K562 (cell line): ENCODE measurements around the gene FAM114A1. TPM values are rescaled to one million over a fixed set of nuclear protein-coding genes. Genes with fewer than 3 reads are reported as not detected.

Experiments
- CBX1 ChIP-seq: sonication (generic); IDR thresholded peaks from 2 replicates; pipeline ENCODE4 v1.6.1; 2016; ENCODE audit warnings: antibody characterized with exemption, low read depth, mild to moderate bottlenecking
- POLR3A ChIP-seq: IDR thresholded peaks from 2 replicates; pipeline ENCODE4 v1.6.1; 2011; ENCODE audit warnings: borderline replicate concordance, mild to moderate bottlenecking, moderate library complexity; ENCODE audit not compliant: insufficient read length, insufficient read depth; ENCODE audit errors: extremely low read depth
- SAFB ChIP-seq: fragments of 200-400 bp; formaldehyde crosslinking; IDR thresholded peaks from 2 replicates; pipeline ENCODE4 v1.6.1; 2017; ENCODE audit warnings: low read depth, low read length, borderline replicate concordance
- STAT6 ChIP-seq: sonication (generic); formaldehyde crosslinking; IDR thresholded peaks from 2 replicates; pipeline ENCODE4 v1.8.1; 2023; ENCODE audit warnings: mild to moderate bottlenecking, missing genetic modification reagents
- TGIF2 ChIP-seq: sonication (generic); formaldehyde crosslinking; IDR thresholded peaks from 2 replicates; pipeline ENCODE4 v1.8.1; 2022; ENCODE audit warnings: mild to moderate bottlenecking, missing genetic modification reagents, moderate library complexity
- ZNF407 ChIP-seq: fragments of 450-650 bp; IDR thresholded peaks from 2 replicates; pipeline ENCODE4 v1.6.1; 2016; ENCODE audit warnings: low read depth
- polyA plus RNA-seq, 8 experiments: library from polyadenylated mRNA; depleted of rRNA in 4 of 8; stranded (reverse) in 5 of 8; unstranded in 3 of 8; fragments of >200 nt; fragmentation: Nextera tagmentation in 2 of 8; fragmentation: Illumina TruSeq in 1 of 8; extraction: Ambion mirVana in 2 of 8; extraction: Trizol in 1 of 8; gene quantifications; 2 replicates each; pipeline versions ENCODE4 v1.2.1 to v1.2.3, GENCODE V29; 2011 to 2014; ENCODE audit warnings: inconsistent platforms in 1 of 8, missing spikeins in 1 of 8
- total RNA-seq, 7 experiments: library from RNA; depleted of rRNA in 6 of 7; stranded (reverse); fragments of >200 nt in 6 of 7; fragmentation: Illumina TruSeq in 2 of 7; extraction: Trizol in 2 of 7; gene quantifications; 2 replicates each; pipeline versions ENCODE4 v1.2.1 to v1.2.3, GENCODE V29; 2011 to 2021; ENCODE audit warnings: low replicate concordance in 1 of 7

FAM114A1 gene
- total and polyA plus RNA-seq, 9 of the 15 experiments (the other 6 are each of a cell fraction or from before 2014, with no cell fraction given), result 1.8 to 12.0 (median 4.3) TPM

DNA sequence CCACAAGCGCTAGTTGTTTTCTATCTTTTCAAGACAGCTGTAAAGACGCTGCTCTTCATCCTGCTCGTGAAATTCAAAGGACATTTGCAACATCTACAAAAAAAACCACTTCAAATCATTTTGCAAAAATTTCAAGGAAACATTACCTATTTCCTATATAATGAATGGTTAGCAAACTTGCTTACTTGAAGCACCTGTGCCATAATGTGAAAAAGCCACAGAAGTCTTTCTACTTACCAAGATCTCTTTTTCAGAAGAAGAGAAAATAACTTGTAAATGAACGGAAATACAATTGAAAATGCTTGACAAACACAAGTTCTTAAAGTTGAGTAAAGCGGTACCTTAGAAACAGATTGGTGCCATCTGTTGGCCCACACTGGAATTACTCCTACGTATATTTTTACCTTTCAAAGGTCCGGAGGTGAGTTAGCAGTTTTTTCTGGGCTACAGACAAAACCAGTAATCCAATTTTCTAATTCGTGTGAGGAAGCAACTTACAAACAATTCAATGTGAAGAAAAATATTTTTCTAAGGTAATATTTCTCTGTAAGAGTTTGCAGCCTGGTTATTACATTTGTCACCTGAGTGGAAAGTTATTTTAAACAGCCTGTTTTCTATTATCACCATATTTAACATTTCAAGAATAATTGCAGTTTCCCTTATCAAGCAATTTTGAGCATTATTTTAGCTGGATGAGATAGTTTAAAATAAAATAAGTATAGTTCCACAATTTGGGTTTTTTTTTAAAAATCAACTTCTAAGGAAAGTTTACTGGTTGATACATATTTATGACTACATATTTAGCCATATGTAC, 10.9 kb upstream of the FAM114A1 start, which contains the start of gene TLR6 (continued):
- TF ChIP-seq SAFB (no peak), ZNF407 (no peak), CBX1 (no peak), STAT6 (CRISPR knock-in tag) (no peak), POLR3A (no peak), TGIF2 (no peak)
